HG03354 (cell line): ENCODE measurements around the gene MRPL51.

Experiments used
- ATAC-seq: cut with Tn5 transposase; IDR thresholded peaks from one replicate; pipeline ENCODE4 v1.9.1; 2021; ENCODE audit warnings: mild to moderate bottlenecking; ENCODE audit not compliant: unreplicated experiment, poor library complexity, severe bottlenecking

MRPL51 gene

DNA sequence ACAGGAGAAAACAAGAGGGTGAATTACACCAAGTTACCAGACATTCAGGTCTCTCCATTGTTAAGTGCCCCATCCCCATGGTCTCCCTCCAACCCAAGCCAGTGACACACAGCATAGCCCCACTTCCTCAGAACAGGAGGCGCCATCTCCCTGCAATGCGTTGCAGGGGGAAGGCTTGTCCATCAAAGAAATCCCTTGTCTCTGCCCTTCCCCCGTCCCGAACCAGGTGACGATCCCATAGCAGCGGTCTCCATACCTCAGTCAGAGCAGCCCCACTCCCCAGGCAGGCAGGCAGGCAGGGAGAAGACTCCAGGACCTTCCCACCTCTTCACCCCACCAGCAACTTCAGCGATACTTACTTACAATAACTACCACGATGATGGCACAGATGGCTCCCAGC is 28.5 kb downstream of the MRPL51 start:
- no peak for ATAC-seq

GRCh38 chr12:6463858-6464257 is 29.2 kb downstream of the MRPL51 start:
- ATAC-seq: no peak

DNA sequence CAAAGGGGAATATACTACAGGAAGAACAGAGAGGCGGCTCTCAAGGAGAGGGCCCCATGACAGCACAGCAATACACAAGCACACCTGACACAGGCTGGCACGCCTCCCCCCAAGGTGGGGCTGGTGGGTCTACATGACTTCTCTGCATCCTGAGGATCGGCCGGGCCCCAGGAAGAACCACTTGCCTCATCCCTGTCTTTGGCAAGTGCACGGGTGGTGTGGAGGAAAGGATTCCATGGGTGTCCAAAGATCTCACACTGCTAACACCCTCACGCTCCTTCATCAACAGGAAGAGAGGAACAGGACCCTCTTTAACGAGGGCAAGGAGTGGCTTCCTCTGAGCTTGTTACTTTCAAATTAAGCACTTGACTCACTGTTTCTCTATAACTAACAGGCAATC is 29.8 kb downstream of the MRPL51 start:
- ATAC-seq: no peak

- ATAC-seq: peak; percentile 2
Observed at GRCh38 chr12:6462234-6462995, 30.6 kb downstream of the MRPL51 start.

DNA sequence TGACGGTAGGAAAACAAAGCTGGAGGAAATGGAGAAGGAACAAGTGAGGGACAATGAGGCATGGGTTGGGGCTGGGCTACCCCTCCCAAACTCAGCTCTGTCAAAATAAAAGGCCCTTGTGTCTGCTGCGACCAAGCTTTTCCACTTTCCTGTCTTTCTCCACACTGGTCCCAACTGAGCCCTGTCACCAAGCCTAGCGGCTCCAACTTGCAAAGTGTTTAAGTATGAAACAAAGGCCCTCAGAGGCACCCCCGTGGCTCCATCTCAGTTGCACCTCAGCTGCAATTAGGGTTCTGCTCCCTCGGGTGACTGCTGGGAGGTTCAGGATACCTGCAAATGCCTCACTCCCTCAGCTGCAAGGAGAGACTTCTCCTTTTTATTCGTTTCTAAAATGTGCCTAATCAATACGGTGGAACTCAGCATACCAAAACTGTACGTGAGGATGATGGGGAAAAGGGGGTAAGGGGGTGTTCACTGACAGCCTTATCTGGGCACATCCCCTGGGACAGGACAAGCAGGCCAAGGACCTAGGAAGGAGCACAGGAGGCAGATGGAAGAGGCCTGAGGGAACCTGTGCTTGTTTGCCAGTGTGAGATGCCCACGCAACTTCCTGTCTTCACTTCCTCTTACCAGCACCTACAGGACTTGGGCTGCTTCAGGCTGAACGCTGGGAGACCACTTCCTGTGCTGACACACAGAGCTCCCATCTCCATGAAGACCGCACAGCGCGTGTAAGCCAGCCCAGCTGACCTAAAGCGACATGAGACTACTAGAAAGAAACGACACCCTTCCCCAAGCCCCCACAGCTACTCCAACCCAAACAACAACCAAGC is 31.4 kb downstream of the MRPL51 start:
- peak; percentile 89 for ATAC-seq

DNA sequence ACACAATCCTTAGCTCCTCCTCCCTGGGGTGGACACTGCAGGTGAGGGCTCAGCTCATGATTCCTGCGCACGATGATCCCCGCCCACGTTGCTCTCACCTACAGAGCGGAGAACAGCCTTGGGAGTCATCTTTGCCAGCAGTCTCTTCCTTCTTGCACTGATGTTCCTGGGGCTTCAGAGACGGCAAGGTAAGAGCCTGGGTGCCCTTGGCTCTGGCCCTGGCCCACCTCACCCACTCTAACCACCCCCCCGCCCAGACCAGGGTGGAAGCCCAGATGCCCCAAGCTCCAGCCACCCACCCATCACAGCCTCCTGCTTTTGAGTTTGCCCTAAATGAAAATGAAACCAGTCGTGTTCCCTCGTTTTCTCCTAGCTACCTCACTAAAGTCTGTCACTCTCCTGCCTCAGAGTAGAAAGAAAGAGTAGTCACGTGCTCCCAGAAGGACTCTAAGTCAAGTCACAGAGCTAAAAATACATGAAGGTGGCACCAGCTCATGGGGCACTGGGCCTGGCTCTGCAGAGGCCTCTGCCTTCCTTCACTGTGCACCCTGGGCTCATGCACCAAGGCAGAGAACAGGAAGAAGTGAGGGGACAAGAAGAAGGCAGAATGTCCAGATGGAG is 32.2 kb downstream of the MRPL51 start:
- ATAC-seq: no peak

DNA sequence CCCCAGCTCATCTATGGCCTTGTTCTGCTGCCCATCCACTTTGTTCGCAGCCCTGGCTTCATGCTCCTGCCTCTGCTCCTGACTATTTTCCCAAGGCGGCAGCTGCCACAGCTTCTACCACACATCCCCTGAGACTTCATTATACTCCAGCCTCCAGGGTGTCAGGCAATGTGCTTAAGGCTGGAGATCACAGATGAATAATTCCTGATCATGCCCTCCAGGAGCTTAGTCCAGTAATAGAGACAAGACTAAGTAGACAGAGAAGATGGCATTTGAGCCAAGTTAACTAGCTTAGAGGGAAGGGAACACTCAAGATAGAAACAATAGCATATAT is 34.1 kb downstream of the MRPL51 start:
- no peak for ATAC-seq

- no peak for ATAC-seq
Observed at GRCh38 chr12:6458281-6459003, 34.6 kb downstream of the MRPL51 start.

GRCh38 chr12:6457220-6457945 is 35.7 kb downstream of the MRPL51 start:
- no peak for ATAC-seq

DNA sequence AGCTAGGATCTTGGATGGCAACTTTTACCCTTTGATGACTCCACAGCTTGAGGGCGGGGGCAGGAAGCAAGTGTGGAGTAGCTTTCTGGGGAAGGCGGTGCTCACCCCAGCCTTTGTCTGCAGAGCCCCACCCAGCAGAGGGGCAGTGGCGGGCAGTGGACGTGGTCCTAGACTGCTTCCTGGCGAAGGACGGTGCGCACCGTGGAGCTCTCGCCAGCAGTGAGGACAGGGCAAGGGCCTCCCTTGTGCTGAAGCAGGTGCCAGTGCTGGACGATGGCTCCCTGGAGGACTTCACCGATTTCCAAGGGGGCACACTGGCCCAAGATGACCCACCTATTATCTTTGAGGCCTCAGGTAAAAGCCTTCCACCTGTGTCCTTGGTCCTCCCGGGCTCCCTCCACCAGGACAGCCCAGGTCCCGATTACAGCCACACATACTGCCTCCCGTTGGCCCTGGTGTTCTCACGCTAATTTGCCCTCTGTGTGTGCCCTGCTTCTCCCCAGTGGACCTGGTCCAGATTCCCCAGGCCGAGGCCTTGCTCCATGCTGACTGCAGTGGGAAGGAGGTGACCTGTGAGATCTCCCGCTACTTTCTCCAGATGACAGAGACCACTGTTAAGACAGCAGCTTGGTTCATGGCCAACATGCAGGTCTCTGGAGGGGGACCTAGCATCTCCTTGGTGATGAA is 40.0 kb downstream of the MRPL51 start:
- no peak for ATAC-seq

GRCh38 chr12:6452245-6452943 is 40.7 kb downstream of the MRPL51 start:
- ATAC-seq: no peak

DNA sequence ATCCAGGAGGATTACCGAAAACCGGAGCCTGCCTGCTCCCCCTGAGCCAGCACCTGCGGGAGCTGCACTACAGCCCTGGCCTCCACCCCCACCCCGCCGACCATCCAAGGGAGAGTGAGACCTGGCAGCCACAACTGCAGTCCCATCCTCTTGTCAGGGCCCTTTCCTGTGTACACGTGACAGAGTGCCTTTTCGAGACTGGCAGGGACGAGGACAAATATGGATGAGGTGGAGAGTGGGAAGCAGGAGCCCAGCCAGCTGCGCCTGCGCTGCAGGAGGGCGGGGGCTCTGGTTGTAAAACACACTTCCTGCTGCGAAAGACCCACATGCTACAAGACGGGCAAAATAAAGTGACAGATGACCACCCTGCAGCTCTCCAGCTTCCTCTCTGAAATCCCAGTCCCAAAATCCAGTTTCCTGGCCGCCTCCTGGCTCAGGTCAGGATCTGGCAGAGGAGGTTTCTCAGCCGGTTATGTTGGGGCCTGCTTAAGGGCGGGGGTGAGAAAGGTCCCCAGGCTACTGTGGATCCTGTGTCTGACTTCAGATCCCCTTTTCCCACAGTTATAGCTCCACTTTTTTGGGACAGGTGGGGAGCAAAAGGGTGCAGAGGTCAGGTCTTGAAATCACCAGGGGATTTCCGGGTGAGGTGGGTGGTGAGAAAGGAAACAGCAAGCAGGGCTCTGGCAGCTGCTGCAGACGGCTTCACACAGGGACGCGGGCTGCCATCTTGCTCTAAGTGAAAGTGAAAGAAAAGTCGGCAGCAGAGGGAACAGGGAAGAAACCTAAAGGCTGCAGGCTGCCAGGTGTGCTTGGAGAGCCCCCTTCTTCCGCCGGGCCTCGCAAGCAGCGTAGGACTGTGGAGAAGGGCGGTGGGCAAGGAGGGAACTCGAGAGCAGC is 41.5 kb downstream of the MRPL51 start, which contains the start of gene TAPBPL:
TSS of gene TAPBPL (plus strand) at position 695 of the 897 bp plus-strand sequence. CDS start 207 bp downstream, outside the sequence.
- ATAC-seq: peak; percentile 85

GRCh38 chr12:6450869-6451347 is 42.2 kb downstream of the MRPL51 start:
- no peak for ATAC-seq

DNA sequence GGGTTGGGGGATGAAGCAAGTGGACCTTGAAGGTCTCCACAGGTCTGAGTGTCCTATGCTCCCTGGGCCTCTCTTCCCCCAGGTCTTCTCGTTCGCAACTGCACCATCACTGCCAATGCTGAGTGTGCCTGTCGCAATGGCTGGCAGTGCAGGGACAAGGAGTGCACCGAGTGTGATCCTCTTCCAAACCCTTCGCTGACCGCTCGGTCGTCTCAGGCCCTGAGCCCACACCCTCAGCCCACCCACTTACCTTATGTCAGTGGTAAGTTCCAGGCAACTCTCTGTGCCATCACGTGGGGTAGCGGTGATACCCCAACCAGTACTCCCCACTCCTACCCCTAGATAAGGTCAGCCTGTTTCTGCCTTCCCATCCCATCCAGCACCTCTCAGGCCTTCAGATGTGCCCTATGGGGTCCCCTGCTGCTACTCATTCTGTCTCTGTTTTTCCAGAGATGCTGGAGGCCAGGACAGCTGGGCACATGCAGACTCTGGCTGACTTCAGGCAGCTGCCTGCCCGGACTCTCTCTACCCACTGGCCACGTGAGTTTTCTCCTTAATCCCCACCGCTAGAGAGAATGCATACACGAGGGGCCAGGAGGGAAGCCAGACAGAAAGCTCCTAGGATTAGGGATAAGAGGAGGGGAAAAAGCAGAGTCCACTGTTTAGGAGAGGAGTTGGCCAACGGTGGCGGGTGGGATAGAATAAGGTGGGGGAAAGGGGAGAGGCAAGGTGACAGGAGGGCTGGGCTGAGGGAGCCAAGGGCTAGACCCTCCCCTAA is 42.8 kb downstream of the MRPL51 start:
- ATAC-seq: no peak

DNA sequence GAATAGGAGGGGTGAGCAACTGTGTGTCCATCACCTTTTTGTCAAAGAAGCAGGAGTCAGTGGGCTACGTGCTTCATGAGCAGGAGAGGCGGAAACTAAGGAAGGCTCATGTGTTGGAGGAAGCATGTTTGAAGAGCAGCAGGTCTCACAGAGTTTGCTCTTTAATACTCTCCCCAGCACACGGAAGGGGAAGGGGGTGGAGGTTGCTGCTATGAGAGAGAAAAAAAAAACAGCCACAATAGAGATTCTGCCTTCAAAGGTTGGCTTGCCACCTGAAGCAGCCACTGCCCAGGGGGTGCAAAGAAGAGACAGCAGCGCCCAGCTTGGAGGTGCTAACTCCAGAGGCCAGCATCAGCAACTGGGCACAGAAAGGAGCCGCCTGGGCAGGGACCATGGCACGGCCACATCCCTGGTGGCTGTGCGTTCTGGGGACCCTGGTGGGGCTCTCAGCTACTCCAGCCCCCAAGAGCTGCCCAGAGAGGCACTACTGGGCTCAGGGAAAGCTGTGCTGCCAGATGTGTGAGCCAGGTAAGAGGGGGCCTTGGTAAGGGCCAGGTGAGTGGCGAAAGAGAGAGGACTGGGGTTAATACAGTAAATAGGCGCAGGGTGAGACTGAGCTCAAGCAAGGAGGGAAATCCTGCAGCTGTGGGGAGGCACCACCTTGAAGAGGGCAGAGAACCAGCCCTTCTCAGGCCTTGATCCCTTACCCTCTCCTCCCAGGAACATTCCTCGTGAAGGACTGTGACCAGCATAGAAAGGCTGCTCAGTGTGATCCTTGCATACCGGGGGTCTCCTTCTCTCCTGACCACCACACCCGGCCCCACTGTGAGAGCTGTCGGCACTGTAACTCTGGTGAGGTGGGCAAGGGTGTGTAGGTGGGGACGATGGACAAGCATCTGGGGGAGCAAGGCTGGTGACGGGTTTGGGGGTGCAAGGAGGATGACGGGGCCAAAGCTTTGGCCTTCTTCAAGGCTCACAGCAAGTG is 48.1 kb downstream of the MRPL51 start, which contains the start of gene CD27:
TSS of gene CD27 (plus strand) at position 252 of the 985 bp plus-strand sequence. CDS start at position 393, 141 bp downstream.
- no peak for ATAC-seq
